Ishikawa (cell line): Measurements from ENCODE around the gene SORCS3.

Experiments
- CEBPB ChIP-seq: IDR thresholded peaks from 2 replicates; pipeline ENCODE4 v1.6.1; 2012
- CREB1 ChIP-seq: IDR thresholded peaks from 2 replicates; pipeline ENCODE4 v1.6.1; 2012; ENCODE audit warnings: low read depth
- EGR1 ChIP-seq: IDR thresholded peaks from 2 replicates; pipeline ENCODE4 v1.6.1; 2012
- EP300 ChIP-seq: IDR thresholded peaks from 2 replicates; pipeline ENCODE4 v1.6.1; 2012; ENCODE audit warnings: borderline replicate concordance
- FOXM1 ChIP-seq: IDR thresholded peaks from 2 replicates; pipeline ENCODE4 v1.6.1; 2012; ENCODE audit warnings: low read depth, borderline replicate concordance
- NFIC ChIP-seq: IDR thresholded peaks from 2 replicates; pipeline ENCODE4 v1.6.1; 2012
- RAD21 ChIP-seq: IDR thresholded peaks from 2 replicates; pipeline ENCODE4 v1.6.1; 2012; ENCODE audit warnings: low read depth
- REST ChIP-seq: IDR thresholded peaks from 2 replicates; pipeline ENCODE4 v1.6.1; 2012; ENCODE audit warnings: low read depth, mild to moderate bottlenecking
- TAF1 ChIP-seq: IDR thresholded peaks from 2 replicates; pipeline ENCODE4 v1.6.1; 2012; ENCODE audit warnings: low read depth, mild to moderate bottlenecking
- TCF12 ChIP-seq: IDR thresholded peaks from 2 replicates; pipeline ENCODE4 v1.6.1; 2012; ENCODE audit warnings: low read depth
- TEAD4 ChIP-seq: IDR thresholded peaks from 2 replicates; pipeline ENCODE4 v1.6.1; 2012
- YY1 ChIP-seq: IDR thresholded peaks from 2 replicates; pipeline ENCODE4 v1.6.1; 2012; ENCODE audit warnings: low read depth
- ZBTB7A ChIP-seq: IDR thresholded peaks from 2 replicates; pipeline ENCODE4 v1.6.1; 2012; ENCODE audit warnings: low read depth
- TF ChIP-seq, protein P1 (sequence below): IDR thresholded peaks from 2 replicates; pipeline ENCODE4 v1.6.1; 2012
- TF ChIP-seq, protein P2 (sequence below): IDR thresholded peaks from 2 replicates; pipeline ENCODE4 v1.6.1; 2012

Gene SORCS3

DNA sequence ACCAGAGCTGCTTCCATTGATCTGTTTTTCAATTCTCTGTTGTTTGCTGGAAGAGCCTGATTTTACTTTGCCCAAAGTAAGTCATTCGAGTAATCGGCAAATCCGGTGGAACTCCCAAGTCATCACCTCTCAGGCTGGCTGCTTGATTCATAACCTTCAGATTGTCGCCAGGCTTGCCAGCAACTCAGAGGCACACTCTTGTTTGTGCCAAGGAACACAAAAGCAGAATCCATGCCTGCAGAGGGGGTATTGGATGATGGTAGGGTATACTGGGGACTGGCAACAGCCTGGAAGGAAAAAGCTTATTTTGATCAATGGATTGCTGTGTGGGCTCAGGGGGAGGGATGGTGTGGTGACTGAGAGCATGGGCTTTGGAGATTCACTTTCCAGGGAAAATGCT, 542.4 kb downstream of the SORCS3 start:
- no peak for TF ChIP-seq NFIC

GRCh38 chr10:105185161-105185560, 544.1 kb downstream of the SORCS3 start:
- no peak for TF ChIP-seq EGR1
- no peak for TF ChIP-seq ZBTB7A
- TF ChIP-seq CREB1: no peak
- TF ChIP-seq FOXM1: no peak
- TF ChIP-seq YY1: no peak
- TF ChIP-seq NFIC: no peak
- no peak for TF ChIP-seq EP300
- TF ChIP-seq TCF12: no peak
- TF ChIP-seq RAD21: no peak
- TF ChIP-seq TEAD4: no peak
- TF ChIP-seq REST: no peak
- TF ChIP-seq, protein P1, sequence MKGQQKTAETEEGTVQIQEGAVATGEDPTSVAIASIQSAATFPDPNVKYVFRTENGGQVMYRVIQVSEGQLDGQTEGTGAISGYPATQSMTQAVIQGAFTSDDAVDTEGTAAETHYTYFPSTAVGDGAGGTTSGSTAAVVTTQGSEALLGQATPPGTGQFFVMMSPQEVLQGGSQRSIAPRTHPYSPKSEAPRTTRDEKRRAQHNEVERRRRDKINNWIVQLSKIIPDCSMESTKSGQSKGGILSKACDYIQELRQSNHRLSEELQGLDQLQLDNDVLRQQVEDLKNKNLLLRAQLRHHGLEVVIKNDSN: no peak
- no peak for TF ChIP-seq CEBPB
- TF ChIP-seq, protein P2, sequence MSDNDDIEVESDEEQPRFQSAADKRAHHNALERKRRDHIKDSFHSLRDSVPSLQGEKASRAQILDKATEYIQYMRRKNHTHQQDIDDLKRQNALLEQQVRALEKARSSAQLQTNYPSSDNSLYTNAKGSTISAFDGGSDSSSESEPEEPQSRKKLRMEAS: no peak
- TF ChIP-seq TAF1: no peak

DNA sequence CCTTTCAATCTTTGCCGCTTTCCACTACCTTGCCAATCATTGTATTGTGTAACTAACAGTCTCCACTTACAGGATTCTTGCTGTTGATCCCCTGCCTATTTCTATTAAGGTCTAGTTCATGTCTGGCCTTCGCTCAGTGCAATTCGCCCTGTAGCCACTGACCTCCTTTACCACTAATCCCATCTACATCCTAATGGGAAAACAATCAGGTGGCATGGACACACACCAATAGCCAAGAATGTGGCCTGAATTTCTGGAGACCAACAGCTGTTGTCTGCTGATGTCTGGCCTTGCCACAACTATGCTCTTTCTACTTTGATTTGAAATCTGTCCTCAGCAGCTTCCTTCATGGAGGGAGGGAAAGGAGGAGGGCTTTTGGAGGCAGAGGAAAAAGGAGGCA, 546.2 kb downstream of the SORCS3 start:
- TF ChIP-seq TAF1 (no peak), TEAD4 (no peak), EP300 (no peak), NFIC (no peak), ZBTB7A (no peak), CREB1 (no peak), CEBPB (no peak), TCF12 (no peak), EGR1 (no peak), RAD21 (no peak), YY1 (no peak), FOXM1 (no peak)
- TF ChIP-seq, protein P1: no peak
- TF ChIP-seq, protein P2: no peak

DNA sequence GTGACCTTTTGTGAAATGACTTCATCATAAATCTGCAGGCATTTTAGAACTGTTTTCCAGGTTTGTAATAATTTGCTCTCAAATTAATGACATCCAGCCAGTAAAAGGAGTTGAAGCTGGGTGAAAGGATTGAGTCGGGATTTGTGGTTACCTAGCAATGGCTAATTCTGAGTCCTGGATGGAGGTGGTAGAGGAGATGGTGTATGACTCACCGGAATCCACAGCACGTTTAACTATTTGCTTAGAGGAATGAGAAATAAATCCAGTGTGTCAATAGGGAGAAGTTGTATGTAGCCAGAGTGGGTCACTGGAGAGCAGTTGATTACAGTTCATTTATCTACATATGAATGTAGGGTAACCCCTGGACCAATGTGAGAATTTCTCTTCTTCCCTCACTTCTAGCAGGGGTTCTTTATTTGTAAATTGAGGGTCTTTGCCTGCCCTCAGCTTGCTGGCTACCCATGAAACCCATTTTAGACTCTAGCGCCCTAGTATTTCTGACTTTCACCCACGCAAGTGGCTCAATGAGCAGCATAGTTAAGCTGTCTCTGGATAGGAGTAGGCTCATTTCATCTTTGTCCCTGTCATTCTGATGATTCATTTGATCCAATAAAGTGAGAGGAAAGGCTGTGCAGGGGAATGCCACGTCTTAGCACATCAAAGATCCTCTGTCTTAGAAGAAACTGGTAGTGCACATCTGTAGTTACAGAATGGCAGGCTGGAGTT, 547.8 kb downstream of the SORCS3 start:
- TF ChIP-seq EGR1 (no peak), CEBPB (no peak), TCF12 (no peak), NFIC (no peak), FOXM1 (no peak), REST (no peak), CREB1 (no peak), YY1 (no peak)
- TF ChIP-seq, protein P1: no peak
- TF ChIP-seq, protein P2: no peak

DNA sequence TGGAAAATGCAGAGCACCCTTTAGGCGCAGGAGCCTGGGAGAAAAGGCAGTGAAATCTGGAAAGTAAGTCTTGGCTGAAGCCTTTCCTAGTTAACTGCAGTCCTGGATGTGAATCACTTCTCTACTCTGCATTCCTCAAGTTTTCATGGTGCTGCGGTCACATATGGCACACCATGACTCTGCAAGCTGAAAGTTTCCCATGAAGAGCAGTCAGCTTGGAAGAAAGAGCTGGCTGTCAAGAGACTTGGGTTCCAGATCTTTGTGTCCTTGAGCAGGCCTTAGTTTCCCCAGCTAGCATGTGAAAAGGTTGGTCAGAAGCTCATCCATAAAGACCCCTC, 548.3 kb downstream of the SORCS3 start:
- TF ChIP-seq CREB1 (no peak), NFIC (no peak), TCF12 (no peak), TAF1 (no peak), REST (no peak)
